Thymus (tissue), 14 donors: ENCODE data around the gene NKIRAS1. TPM values are rescaled to one million over a fixed set of nuclear protein-coding genes. Genes with fewer than 3 reads are reported as not detected.
A peak's percentile ranks its signal among the peaks of the same experiment; 100 is the strongest.

ENCODE experiments used
- DNase-seq, 9 donors: peaks; one replicate each; pipeline ENCODE4 v3.0.0-alpha.2; 2013; ENCODE audit warnings: low spot score in 9 of 9, low read depth in 6 of 9, missing footprints in 1 of 9
- H3K27ac ChIP-seq, 2 donors: one replicate each; pipeline ENCODE4 v1.5.1; 2013; ENCODE audit warnings: control low read depth in 1 of 2, low read depth in 1 of 2, low read length in 1 of 2, mild to moderate bottlenecking in 1 of 2, moderate library complexity in 1 of 2
- H3K27me3 ChIP-seq, 2 donors: one replicate each; pipeline ENCODE4 v1.5.1; 2013; ENCODE audit warnings: low read length in 1 of 2; ENCODE audit not compliant: control insufficient read depth in 2 of 2, insufficient read depth in 1 of 2
- H3K36me3 ChIP-seq, 2 donors: one replicate each; pipeline ENCODE4 v1.5.1; 2013; ENCODE audit warnings: low read length in 1 of 2, mild to moderate bottlenecking in 1 of 2, moderate library complexity in 1 of 2; ENCODE audit not compliant: control insufficient read depth in 2 of 2, insufficient read depth in 2 of 2
- H3K4me1 ChIP-seq, 2 donors: one replicate each; pipeline ENCODE4 v1.5.1; 2013; ENCODE audit warnings: low read length in 2 of 2; ENCODE audit not compliant: control insufficient read depth in 2 of 2, insufficient read depth in 2 of 2
- H3K4me3 ChIP-seq, 2 donors: one replicate each; pipeline ENCODE4 v1.5.1; 2013; ENCODE audit warnings: low read length in 2 of 2, control low read depth in 1 of 2, mild to moderate bottlenecking in 1 of 2
- H3K9me3 ChIP-seq, 2 donors: one replicate each; pipeline ENCODE4 v1.5.1; 2013; ENCODE audit warnings: low read length in 1 of 2, mild to moderate bottlenecking in 1 of 2; ENCODE audit not compliant: control insufficient read depth in 2 of 2, insufficient read depth in 1 of 2
- WGBS: extraction: QIAGEN DNeasy Blood & Tissue Kit; methylation state at CpG from one replicate; pipeline ENCODE4 v1.1.7; 2013; 5-methylcytosine and 5-hydroxymethylcytosine counted together
- long read RNA-seq, 10 donors: transcript quantifications; one replicate each; lab custom pipeline, GENCODE V29; 2026
- polyA plus RNA-seq: library from polyadenylated mRNA; stranded (reverse); fragments of 200-250 nt; gene quantifications from one replicate; pipeline ENCODE4 v1.2.3, GENCODE V29; 2013
- total RNA-seq: library from RNA; stranded (reverse); fragments of 120-200 nt; gene quantifications from one replicate; pipeline ENCODE4 v1.2.4, GENCODE V29; 2013
- donor health status: healthy.

The NKIRAS1 gene
- total RNA-seq: 5.3 TPM
- 9.7 TPM for polyA plus RNA-seq
- long read RNA-seq, donor 1: 0 reads
- long read RNA-seq, donor 2, partial matches to known transcripts: 1,711 of 5,240 reads
- long read RNA-seq, donor 2, other reads (novel, unspliced or antisense): 3,525 of 5,240 reads
- long read RNA-seq, donor 3, partial matches to known transcripts: 881 of 2,831 reads
- long read RNA-seq, donor 3, other reads (novel, unspliced or antisense): 1,947 of 2,831 reads
- long read RNA-seq, donor 4: 0 reads
- long read RNA-seq, donor 5, partial matches to known transcripts: 1,149 of 3,555 reads
- long read RNA-seq, donor 5, other reads (novel, unspliced or antisense): 2,404 of 3,555 reads
- long read RNA-seq, donor 6, partial matches to known transcripts: 658 of 2,423 reads
- long read RNA-seq, donor 6, other reads (novel, unspliced or antisense): 1,763 of 2,423 reads
- long read RNA-seq, donor 7, partial matches to known transcripts: 841 of 2,500 reads
- long read RNA-seq, donor 7, other reads (novel, unspliced or antisense): 1,655 of 2,500 reads
- long read RNA-seq, donor 8, partial matches to known transcripts: 222 of 776 reads
- long read RNA-seq, donor 8, other reads (novel, unspliced or antisense): 554 of 776 reads
- long read RNA-seq, donor 9: 0 reads
- long read RNA-seq, donor 10, partial matches to known transcripts: 1,017 of 1,193 reads
- long read RNA-seq, donor 10, other reads (novel, unspliced or antisense): 175 of 1,193 reads

DNA sequence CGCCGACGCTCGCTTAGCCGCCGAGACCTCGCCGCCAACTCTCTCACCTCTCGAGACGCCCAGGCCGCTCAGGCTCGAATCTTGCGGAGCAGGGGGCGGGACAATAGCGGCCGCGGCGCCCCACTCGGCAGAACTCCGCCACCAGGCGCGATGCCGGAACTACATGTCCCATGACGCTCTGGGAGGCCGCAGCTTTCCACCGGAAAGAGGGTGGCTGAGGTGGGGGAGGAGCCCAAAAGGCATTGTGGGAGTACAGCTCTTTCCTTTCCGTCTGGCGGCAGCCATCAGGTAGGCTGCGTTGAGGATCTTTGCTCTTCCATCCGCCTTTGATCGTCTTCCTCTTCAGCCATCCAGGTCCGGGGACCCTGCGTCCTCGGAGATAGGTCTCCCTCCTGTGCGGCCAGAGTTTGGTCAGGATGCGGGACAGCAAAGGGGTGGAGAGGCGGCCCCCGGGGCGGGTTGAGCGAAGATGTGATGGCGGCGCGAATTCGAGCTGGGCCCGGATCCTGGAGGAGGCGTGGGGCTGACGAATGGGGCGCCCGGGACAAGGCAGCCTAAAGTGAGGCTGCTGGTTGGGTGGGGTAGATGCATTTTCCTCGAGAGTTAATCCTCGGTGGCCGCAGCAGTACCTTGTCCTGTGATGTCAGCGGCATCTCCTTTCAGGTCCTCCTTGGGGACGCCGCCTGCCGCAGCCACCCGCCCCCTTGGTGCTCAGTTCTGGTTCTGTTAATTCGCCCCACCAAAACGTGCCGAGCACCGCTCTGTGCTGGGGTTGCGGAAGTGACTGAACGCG, at the start of gene NKIRAS1, which contains the start of gene RPL15:
Gene NKIRAS1, minus strand, starts transcription at position 105 of the 793 bp plus-strand sequence. CDS start 6,086 bp downstream, outside the sequence.
Gene RPL15, plus strand, starts transcription at position 247 of the 793 bp plus-strand sequence. CDS start 728 bp downstream, outside the sequence.
- Histone ChIP-seq H3K27me3 (peaks cover 18 to 20% of the 10 kb centered on the region in 2 donors), H3K27ac (peak within 1 kb of the TSS; percentile 98 to 99), H3K4me3 (peak within 1 kb of the TSS; percentile 85 to 98), H3K9me3 (peaks cover 0 to 3% of the 10 kb centered on the region in 2 donors), H3K36me3 (peaks cover 24 to 34% of the 10 kb centered on the region in 2 donors), H3K4me1 (peaks cover 4 to 17% of the 10 kb centered on the region in 2 donors)
- DNase-seq: peak; percentile 93 to 98 (median 95)
- under 1% methylated on average over 64 of the region's 64 CpGs for WGBS

DNA sequence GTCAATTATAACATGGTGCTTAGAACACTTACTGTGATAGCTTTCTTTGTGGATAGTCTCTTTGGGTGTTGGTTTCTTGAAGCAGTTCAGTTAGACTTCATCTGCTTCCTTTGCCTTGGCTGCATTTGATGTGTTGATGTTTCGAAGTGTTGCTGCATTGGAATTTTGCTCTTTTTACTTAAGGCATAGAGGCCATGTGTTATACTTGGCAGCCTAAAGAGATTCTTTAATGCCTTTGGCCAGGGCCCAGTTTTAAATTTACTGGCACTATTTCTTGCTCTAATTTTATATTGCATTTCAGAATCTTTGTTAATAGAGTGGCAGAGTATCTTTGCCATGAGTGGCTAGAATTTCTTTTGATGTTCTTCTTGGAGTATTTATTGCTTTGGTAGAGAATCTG, 49.5 kb upstream of the NKIRAS1 start:
- peaks cover 5 to 17% of the 10 kb centered on the region in 2 donors for H3K36me3 ChIP-seq
- peaks cover 0 to 3% of the 10 kb centered on the region in 2 donors for H3K4me1 ChIP-seq
- no peaks in the 10 kb centered on the region for H3K27me3 ChIP-seq
- H3K9me3 ChIP-seq: no peaks in the 10 kb centered on the region
- no peak overlapping the region for H3K27ac ChIP-seq
- 93% methylated on average over 1 of the region's 1 CpG for WGBS
- H3K4me3 ChIP-seq: no peak overlapping the region
- no peak for DNase-seq

DNA sequence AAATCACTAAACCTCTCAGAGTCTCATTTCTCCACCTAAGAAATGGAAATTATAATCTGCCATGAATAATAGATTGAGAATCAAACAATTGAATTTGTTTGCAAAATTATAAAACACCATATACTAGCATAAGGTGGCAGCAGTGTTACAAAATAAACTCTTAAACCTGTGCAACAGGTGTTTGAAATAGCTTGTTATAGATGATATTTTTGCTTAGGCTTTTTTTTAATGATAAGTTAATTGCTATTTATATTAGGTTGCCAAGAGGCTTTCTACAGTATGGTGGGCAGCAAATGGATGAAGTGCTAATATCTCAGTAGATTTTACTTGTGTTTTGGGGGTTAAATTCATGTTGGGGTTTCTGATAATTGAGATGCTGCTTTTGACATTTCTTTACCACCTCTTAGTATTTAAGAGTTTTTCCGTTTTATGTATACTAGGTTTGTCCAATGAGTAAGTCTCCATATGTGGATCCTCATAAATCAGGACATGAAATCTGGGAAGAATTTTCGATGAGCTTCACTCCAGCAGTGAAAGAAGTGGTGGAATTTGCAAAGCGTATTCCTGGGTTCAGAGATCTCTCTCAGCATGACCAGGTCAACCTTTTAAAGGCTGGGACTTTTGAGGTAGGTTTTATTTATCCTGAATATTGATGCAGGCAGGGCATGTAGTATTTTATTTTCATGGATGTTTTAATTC, 47.9 kb upstream of the NKIRAS1 start:
- no peak for DNase-seq
- Histone ChIP-seq H3K9me3 (no peaks in the 10 kb centered on the region), H3K27ac (no peak overlapping the region), H3K4me3 (no peak overlapping the region), H3K36me3 (peaks cover 5 to 17% of the 10 kb centered on the region in 2 donors), H3K27me3 (no peaks in the 10 kb centered on the region), H3K4me1 (peaks cover 0 to 3% of the 10 kb centered on the region in 2 donors)
- WGBS: 96% methylated on average over 3 of the region's 3 CpGs

DNA sequence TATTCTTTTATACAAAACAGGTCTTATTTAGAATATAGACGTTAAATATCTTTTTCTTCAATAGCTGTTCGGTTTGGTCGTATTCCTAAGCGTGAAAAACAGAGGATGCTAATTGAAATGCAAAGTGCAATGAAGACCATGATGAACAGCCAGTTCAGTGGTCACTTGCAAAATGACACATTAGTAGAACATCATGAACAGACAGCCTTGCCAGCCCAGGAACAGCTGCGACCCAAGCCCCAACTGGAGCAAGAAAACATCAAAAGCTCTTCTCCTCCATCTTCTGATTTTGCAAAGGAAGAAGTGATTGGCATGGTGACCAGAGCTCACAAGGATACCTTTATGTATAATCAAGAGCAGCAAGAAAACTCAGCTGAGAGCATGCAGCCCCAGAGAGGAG, 45.1 kb upstream of the NKIRAS1 start:
- no peaks in the 10 kb centered on the region for H3K27me3 ChIP-seq
- no peak for DNase-seq
- WGBS: 99% methylated on average over 5 of the region's 5 CpGs

DNA sequence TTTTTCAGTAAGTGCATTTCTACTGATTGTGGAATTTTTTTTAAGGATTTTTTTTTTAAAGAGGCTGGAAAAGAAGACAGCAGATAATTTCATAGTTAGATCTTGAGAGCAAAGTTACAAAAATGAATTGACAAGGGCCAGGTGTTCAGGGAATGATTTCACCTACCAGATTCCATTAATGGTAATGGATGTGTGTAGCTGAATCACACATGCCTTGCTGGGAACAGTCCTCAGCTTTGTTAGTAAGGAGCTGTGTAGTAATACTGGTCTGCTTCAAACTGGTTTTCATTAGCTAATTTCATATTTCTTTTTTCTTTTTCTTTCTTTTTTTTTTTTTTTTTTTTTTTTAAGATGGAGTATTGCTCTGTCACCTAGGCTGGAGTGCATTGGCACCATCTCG, 44.3 kb upstream of the NKIRAS1 start:
- Histone ChIP-seq H3K4me1 (peaks cover 0 to 3% of the 10 kb centered on the region in 2 donors), H3K36me3 (peaks cover 5 to 13% of the 10 kb centered on the region in 2 donors), H3K4me3 (no peak overlapping the region), H3K27me3 (no peaks in the 10 kb centered on the region), H3K27ac (no peak overlapping the region), H3K9me3 (no peaks in the 10 kb centered on the region)
- 97% methylated on average over 1 of the region's 1 CpG for WGBS
- no peak for DNase-seq

More for the DNA sequence above, 45.1 kb upstream of the NKIRAS1 start:
- H3K27ac ChIP-seq: no peak overlapping the region
- H3K36me3 ChIP-seq: peaks cover 5 to 13% of the 10 kb centered on the region in 2 donors
- no peak overlapping the region for H3K4me3 ChIP-seq
- H3K9me3 ChIP-seq: no peaks in the 10 kb centered on the region
- peaks cover 0 to 3% of the 10 kb centered on the region in 2 donors for H3K4me1 ChIP-seq

DNA sequence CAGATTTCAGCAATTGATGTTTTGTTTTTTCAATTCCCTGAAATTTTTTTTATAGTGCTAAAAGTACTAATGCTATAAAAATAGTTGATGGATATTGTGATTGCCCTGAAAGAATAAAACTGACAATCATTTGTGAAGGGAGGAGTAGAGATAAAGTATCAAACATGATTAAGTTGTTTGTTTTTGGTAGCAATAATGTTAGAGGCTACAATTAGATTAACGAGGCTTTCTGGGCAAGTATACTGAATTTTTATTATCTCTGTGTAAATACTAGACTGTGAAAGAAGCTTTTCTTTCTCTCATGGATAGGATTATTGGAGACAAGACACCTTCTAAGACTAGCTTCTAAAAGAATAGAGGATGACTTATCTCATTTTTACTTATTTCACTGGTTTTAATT, 43.9 kb upstream of the NKIRAS1 start:
- WGBS: 96% methylated on average over 1 of the region's 1 CpG
- Histone ChIP-seq H3K9me3 (no peaks in the 10 kb centered on the region), H3K36me3 (peaks cover under 1 to 10% of the 10 kb centered on the region in 2 donors)

DNA sequence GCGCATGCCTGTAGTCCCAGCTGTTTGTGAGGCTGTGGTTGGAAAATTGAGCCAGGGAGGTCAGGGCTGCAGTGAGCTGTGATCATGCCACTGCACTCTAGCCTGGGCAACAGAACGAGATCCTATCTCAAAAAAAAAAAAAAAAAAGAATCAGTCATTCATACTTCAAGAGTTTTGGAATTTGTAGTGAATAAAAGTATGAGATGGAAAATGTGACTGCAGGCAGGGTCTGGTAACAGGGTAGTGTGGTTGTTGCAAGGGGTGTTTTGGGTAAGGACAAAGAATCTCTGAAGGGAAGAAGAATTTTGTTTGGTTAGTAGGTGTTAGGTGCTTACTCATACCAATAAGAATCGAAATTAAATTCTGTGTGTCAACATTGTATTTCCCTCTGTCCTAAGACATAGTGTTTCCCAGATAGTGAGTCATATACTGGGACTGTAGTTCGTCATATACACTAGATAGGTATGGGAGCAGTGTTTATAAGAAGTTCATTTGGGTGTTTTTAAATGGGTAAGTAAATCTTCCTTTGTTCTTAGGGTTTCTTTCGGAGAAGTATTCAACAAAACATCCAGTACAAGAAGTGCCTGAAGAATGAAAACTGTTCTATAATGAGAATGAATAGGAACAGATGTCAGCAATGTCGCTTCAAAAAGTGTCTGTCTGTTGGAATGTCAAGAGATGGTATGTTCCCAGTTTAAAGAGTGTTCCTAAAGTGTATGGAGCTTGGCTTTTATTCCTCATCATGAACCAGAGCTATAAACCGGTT, 42.5 kb upstream of the NKIRAS1 start:
- Histone ChIP-seq H3K27me3 (no peaks in the 10 kb centered on the region), H3K4me3 (no peak overlapping the region), H3K4me1 (no peaks in the 10 kb centered on the region), H3K36me3 (peaks cover 0 to 10% of the 10 kb centered on the region in 2 donors), H3K9me3 (no peaks in the 10 kb centered on the region), H3K27ac (no peak overlapping the region)
- no peak for DNase-seq
- WGBS: 95% methylated on average over 7 of the region's 7 CpGs

More for the DNA sequence above, 43.9 kb upstream of the NKIRAS1 start:
- DNase-seq: no peak
- H3K4me1 ChIP-seq: no peaks in the 10 kb centered on the region
- H3K27ac ChIP-seq: no peak overlapping the region
- no peak overlapping the region for H3K4me3 ChIP-seq
- no peaks in the 10 kb centered on the region for H3K27me3 ChIP-seq

DNA sequence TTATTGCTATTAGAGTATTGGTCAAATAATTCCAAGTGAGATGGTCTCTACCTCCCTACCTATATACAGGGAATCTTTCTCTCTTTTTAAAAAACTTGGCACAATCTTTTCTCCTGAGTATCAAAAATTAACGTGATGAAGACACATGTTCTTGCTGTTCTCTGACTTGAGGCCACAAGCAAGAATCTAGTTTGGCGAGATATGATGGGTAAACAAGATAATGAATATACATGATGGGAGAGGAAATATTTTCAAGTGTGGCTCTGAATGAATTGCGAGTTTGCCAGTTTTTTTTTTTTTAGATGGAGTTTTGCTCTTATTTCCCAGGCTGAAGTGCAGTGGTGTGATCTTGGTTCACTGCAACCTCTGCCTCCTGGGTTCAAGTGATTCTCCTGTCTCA, 39.9 kb upstream of the NKIRAS1 start:
- over 99% methylated on average over 3 of the region's 3 CpGs for WGBS
- Histone ChIP-seq H3K4me3 (no peak overlapping the region), H3K27me3 (no peaks in the 10 kb centered on the region), H3K36me3 (no peaks in the 10 kb centered on the region), H3K9me3 (no peaks in the 10 kb centered on the region), H3K4me1 (no peaks in the 10 kb centered on the region), H3K27ac (no peak overlapping the region)
- no peak for DNase-seq
